ENCODE results near the gene FAM171A1. TPM values are rescaled to one million over a fixed set of nuclear protein-coding genes. Genes with fewer than 3 reads are reported as not detected.

Gene FAM171A1
- total and polyA plus RNA-seq, 2 of the 13 experiments (the other 11 are each of a cell fraction or from before 2014, with no cell fraction given) = 21.5 to 34.7 TPM

DNA sequence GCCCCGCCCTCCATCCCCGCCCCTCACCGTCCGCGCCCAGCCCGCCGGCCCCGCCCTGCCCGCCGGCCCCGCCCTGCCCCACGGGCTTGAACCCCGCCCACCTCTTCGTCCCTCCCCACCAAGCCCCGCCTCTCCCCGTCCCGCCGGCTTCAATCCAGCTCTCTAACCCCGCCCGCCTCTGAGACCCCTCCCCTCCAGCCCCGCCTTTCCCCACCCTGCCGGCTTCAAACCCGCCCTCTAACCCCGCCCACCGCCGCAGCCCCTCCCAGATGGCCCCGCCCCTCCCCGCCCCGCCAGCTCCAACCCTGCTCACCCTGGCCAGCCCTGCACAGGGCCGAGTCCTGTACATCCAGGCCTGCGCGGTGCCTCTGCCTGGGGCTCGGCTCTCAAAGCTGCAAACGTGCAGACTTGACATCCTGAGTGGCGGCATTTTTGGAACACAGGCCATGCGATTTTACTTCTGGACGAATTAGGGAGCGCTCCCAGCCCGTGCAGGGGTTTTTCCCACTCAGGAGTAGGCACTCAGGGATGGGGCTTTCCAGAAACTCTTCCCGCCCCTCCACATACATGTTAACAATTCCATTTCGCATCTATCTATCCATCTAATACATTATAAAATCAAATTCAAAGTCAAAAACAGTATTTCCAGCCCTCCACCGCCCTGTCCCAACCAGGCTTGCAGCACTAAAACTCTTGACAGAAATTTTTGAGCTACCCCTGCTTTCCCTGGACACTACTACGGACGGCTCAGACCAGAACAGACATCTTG is 202.1 kb downstream of the FAM171A1 start (continued):
- TF ChIP-seq, protein P1, sequence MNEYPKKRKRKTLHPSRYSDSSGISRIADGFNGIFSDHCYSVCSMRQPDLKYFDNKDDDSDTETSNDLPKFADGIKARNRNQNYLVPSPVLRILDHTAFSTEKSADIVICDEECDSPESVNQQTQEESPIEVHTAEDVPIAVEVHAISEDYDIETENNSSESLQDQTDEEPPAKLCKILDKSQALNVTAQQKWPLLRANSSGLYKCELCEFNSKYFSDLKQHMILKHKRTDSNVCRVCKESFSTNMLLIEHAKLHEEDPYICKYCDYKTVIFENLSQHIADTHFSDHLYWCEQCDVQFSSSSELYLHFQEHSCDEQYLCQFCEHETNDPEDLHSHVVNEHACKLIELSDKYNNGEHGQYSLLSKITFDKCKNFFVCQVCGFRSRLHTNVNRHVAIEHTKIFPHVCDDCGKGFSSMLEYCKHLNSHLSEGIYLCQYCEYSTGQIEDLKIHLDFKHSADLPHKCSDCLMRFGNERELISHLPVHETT (CRISPR knock-in tag; conservative IDR thresholded peaks at IDR 0.05) = no peak
- TF ChIP-seq ZNF549 (CRISPR knock-in tag; IDR thresholded peaks at IDR 0.05) = no peak
- TF ChIP-seq RBAK (CRISPR knock-in tag; IDR thresholded peaks at IDR 0.05) = 0 out of 2 replicates have a peak, but pooled peaks have one; percentile 16
- TF ChIP-seq MTF1 (CRISPR knock-in tag; IDR thresholded peaks at IDR 0.05) = no peak
- no peak for TF ChIP-seq ZFP1 (CRISPR knock-in tag; IDR thresholded peaks at IDR 0.05)
- TF ChIP-seq SP140L (CRISPR knock-in tag; IDR thresholded peaks at IDR 0.05; ENCODE audit: borderline replicate concordance) = no peak
- TF ChIP-seq, protein P2, sequence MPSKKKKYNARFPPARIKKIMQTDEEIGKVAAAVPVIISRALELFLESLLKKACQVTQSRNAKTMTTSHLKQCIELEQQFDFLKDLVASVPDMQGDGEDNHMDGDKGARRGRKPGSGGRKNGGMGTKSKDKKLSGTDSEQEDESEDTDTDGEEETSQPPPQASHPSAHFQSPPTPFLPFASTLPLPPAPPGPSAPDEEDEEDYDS (CRISPR knock-in tag; IDR thresholded peaks at IDR 0.05) = peak; percentile 65
- TF ChIP-seq SMARCC2 (IDR thresholded peaks at IDR 0.05) = no peak
- TF ChIP-seq, protein P3, sequence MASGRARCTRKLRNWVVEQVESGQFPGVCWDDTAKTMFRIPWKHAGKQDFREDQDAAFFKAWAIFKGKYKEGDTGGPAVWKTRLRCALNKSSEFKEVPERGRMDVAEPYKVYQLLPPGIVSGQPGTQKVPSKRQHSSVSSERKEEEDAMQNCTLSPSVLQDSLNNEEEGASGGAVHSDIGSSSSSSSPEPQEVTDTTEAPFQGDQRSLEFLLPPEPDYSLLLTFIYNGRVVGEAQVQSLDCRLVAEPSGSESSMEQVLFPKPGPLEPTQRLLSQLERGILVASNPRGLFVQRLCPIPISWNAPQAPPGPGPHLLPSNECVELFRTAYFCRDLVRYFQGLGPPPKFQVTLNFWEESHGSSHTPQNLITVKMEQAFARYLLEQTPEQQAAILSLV (CRISPR knock-in tag; IDR thresholded peaks at IDR 0.05; ENCODE audit: borderline replicate concordance) = 0 out of 2 replicates have a peak, but pooled peaks have one; percentile 27
- TF ChIP-seq KLF13 (CRISPR knock-in tag; IDR thresholded peaks at IDR 0.05) = no peak
- no peak for TF ChIP-seq NCOR1 (IDR thresholded peaks at IDR 0.05; ENCODE audit: borderline replicate concordance, low read length)
- no peak for TF ChIP-seq PHF21A (CRISPR knock-in tag; IDR thresholded peaks at IDR 0.05)
- no peak for TF ChIP-seq CENPX (CRISPR knock-in tag; IDR thresholded peaks at IDR 0.05)
- no peak for TF ChIP-seq ZFP36L2 (CRISPR knock-in tag; IDR thresholded peaks at IDR 0.05)
- TF ChIP-seq XRCC5 (optimal IDR thresholded peaks at IDR 0.05; ENCODE audit: low read length) = peak; percentile 6
- no peak for TF ChIP-seq ZNF709 (CRISPR knock-in tag; IDR thresholded peaks at IDR 0.05)
- TF ChIP-seq TGIF2 (CRISPR knock-in tag; IDR thresholded peaks at IDR 0.05) = 0 out of 2 replicates have a peak, but pooled peaks have one; percentile 27
- no peak for TF ChIP-seq NR2F2 (IDR thresholded peaks at IDR 0.05; ENCODE audit: borderline replicate concordance, low read depth)
- TF ChIP-seq, protein P4, sequence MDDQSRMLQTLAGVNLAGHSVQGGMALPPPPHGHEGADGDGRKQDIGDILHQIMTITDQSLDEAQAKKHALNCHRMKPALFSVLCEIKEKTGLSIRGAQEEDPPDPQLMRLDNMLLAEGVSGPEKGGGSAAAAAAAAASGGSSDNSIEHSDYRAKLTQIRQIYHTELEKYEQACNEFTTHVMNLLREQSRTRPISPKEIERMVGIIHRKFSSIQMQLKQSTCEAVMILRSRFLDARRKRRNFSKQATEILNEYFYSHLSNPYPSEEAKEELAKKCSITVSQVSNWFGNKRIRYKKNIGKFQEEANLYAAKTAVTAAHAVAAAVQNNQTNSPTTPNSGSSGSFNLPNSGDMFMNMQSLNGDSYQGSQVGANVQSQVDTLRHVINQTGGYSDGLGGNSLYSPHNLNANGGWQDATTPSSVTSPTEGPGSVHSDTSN (CRISPR knock-in tag; IDR thresholded peaks at IDR 0.05; ENCODE audit: borderline replicate concordance) = no peak
- TF ChIP-seq, protein P5, sequence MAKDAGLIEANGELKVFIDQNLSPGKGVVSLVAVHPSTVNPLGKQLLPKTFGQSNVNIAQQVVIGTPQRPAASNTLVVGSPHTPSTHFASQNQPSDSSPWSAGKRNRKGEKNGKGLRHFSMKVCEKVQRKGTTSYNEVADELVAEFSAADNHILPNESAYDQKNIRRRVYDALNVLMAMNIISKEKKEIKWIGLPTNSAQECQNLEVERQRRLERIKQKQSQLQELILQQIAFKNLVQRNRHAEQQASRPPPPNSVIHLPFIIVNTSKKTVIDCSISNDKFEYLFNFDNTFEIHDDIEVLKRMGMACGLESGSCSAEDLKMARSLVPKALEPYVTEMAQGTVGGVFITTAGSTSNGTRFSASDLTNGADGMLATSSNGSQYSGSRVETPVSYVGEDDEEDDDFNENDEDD (CRISPR knock-in tag; IDR thresholded peaks at IDR 0.05; ENCODE audit: borderline replicate concordance) = peak; percentile 39; the same call in 1 of the 2 replicates
- no peak for TF ChIP-seq CEBPB (IDR thresholded peaks at IDR 0.05; ENCODE audit: borderline replicate concordance, low read depth, low read length)
- no peak for TF ChIP-seq MYC (CRISPR knock-in tag; IDR thresholded peaks at IDR 0.05; ENCODE audit: borderline replicate concordance)
- no peak for TF ChIP-seq HIVEP1 (CRISPR knock-in tag; IDR thresholded peaks at IDR 0.05)
